Cardiac fibroblast (primary cell): Measurements from ENCODE around the gene TEX101.
A peak's percentile ranks its signal among the peaks of the same experiment; 100 is the strongest.
"Not testable (repeated sequence)": the region's sequence is repeated elsewhere in the genome, so short reads cannot be mapped to it uniquely, and the experiment has no call there.

Experiments used
- DNase-seq, 2 donors: peaks; one replicate each; pipeline versions ENCODE4 v3.0.0 to v3.0.0-alpha.2; 2010; ENCODE audit warnings: low read depth in 2 of 2
- H3K4me3 ChIP-seq, 2 donors: replicated peaks in 1 of 2; 1 replicate in 1 of 2; 2 replicates in 1 of 2; pipeline ENCODE4 v1.5.1; 2011; ENCODE audit warnings: low read depth in 2 of 2, low read length in 2 of 2, mild to moderate bottlenecking in 2 of 2, moderate library complexity in 1 of 2
- CTCF ChIP-seq: IDR thresholded peaks from one replicate; pipeline ENCODE4 v1.5.1; 2011; ENCODE audit warnings: low read depth, mild to moderate bottlenecking, low read length, inconsistent platforms

The TEX101 gene

DNA sequence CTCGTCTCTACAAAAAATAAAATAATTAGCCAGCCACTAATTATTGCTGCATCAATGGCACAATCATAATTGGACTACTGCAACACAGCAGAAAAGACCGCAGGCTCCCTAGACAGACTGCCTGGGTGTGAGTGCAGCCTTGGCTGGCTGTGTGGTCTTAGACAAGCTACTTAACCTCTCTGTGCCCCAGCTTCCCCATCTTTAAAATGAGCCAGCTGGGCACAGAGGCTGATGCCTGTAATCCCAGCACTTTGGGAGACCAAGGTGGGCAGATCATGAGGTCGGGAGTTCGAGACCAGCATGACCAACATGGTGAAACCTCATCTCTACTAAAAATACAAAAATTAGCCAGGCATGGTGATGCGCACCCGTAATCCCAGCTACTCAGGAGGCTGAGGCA is 19.0 kb downstream of the TEX101 start:
- DNase-seq = no peak
- no peak overlapping the region for H3K4me3 ChIP-seq
- TF ChIP-seq CTCF = no peak

DNA sequence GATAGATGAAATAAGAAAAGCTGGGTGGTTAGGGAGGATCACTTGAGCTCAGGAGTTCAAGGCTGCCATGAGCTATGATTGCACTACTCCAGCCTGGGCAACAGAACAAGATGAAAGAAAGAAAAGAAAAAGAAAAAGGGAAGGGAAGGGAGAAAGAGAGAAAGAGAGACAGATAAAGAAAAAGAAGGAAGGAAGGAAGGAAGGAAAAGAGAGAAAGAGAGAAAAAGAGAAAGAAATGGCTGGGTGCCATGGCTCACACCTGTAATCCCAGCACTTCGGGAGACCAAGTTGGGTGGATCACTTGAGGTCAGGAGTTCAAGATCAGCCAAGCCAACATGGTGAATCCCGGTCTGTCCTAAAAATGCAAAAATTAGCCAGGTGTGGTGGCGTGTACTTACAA is 21.1 kb downstream of the TEX101 start:
- TF ChIP-seq CTCF = no peak

DNA sequence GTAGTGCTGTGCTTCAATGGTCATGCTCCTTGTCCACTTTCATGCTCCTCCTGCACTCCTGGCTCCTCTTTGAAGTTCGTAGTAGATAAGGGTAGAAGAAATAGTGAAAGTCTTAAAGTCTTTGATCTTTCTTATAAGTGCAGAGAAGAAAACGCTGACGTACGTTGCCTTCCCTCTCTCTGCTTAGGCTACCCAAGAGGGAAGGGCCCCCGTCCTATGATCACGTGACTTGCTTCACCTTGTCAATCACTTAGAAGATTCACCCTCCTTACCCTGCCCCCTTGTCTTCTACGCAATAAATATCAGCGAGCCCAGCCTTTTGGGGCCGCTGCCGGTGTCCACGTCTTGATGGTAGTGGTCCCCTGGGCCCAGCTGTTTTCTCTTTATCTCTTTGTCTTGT is 22.6 kb downstream of the TEX101 start:
- not testable (repeated sequence) for H3K4me3 ChIP-seq, DNase-seq

More for the DNA sequence above, 21.1 kb downstream of the TEX101 start:
- H3K4me3 ChIP-seq = no peak overlapping the region
- no peak for DNase-seq

DNA sequence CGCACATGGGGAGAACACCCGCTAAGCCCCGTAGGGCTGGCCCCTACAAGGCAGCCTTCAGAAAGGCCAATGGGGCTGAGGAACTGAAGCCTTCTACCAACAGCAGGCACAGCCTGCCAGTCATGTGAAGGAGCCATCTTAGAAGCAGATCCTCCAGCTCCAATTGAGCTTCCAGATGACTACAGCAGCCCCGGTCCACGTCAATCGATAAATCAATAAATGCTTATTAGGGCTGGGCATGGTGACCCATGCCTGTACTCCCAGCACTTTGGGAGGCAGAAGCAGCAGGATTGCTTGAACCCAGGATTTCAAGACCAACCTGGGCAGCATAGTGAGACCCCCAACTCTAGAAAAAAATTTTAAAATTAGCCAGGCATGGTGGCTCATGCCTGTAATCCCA is 23.0 kb downstream of the TEX101 start:
- no peak for DNase-seq
- no peak for TF ChIP-seq CTCF
- no peak overlapping the region for H3K4me3 ChIP-seq

- peak; percentile 64 to 82 for DNase-seq
- no peak for TF ChIP-seq CTCF
- no peak overlapping the region for H3K4me3 ChIP-seq
Measured at GRCh38 chr19:43438291-43439031, 23.8 kb downstream of the TEX101 start.

DNA sequence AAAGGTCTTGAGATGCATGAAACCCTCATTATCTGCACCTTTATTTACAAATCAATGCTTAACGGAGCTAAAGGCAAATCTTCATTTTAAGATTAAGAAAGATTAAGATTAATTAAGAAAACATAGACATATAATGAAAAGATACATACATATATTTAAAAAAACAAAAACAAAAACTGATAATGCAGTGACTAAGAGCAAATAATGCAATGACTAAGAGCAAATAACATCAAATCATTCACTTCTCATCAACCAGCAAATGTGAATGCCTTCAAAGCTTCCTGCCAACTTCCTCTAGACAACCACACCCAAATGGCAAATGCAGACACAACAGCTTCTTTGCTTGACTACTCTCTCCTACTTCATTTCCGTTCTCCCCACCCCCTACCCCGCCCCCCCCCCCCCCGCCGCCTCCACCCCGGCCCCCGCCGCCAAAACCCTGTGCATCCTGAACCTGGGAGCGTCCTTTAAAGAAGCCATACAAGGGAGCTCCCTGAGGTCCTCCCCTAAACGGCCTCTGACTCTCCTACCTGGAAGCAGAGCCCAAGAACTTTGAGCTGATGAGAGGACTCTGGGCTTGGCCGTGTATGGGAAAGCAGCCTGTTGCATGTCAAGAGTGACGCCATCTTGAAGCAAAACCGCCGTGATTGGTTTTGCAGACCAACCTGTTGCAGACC is 24.5 kb downstream of the TEX101 start:
- DNase-seq = peak; percentile 46 to 88
- TF ChIP-seq CTCF = no peak
- no peak overlapping the region for H3K4me3 ChIP-seq

DNA sequence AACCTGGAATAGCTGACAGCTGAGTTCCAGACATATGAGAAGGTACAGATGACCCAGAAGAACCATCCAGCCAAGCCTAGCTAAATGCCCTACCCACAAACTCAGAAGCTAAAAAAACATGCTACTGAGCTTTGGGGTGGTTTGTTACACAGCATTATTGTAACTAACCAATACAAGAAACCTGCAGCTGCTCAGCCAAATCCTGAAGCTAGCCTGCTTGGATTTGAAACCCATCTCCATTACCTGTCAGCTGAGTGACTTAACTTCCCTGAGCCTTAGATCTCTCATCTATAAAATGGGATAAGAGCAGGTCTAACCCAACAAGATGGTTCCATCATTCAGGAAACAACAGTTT is 25.0 kb downstream of the TEX101 start:
- no peak for TF ChIP-seq CTCF
- DNase-seq = no peak
- H3K4me3 ChIP-seq = no peak overlapping the region
